Measurements from ENCODE around the gene MYO9B. TPM values are rescaled to one million over a fixed set of nuclear protein-coding genes. Genes with fewer than 3 reads are reported as not detected.

Gene MYO9B
- total and polyA plus RNA-seq, 4 donors, result 27.9 to 124 (median 68.8) TPM

DNA sequence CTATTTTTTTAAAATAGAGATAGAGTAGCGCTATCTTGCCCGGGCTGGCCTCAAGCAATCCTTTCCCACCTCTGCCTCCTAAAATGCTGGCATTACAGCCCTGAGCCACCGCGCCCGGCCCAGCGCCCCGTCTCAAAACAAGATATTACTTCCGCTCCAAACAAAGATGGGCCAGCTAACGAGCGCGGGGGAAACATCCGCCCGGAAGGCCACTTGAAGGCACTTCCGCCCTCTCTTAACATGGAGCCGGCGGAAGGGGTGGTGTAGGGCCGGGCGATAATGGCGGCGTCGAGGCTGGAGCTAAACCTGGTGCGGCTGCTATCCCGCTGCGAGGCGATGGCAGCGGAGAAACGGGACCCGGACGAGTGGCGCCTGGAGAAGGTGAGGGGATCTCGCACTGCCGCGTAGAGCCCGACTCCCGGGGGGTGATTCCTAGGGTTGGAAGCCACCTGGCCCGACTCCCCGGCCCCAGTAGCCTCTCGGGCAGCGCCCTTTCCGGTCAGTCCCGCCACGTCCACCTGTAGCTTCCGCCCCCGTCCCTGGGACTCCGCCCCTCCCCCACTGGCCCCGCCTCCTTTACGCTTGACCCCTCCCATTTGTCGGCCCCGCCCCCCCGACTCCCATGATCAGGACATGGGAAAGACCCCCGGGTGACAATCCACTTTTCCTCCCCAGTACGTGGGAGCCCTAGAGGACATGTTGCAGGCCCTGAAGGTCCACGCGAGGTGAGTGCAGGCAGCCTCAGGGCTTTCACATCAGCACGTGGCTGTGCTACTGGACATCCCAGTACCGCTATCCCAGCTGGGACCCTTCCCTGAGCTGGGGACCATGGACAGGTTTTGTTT, 139.8 kb downstream of the MYO9B start, which contains the start of gene USE1:
Gene USE1, plus strand, starts transcription at position 231 of the 845 bp plus-strand sequence. Its CDS starts 49 bp downstream, at position 280.
- Histone ChIP-seq H3K9me3 (ENCODE audit: control insufficient read depth, insufficient read depth, low read length) (no peaks in the 10 kb centered on the region), H3K4me1 (ENCODE audit: control insufficient read depth, insufficient read depth, low read length) (peaks cover 19% of the 10 kb centered on the region), H3K36me3 (ENCODE audit: control insufficient read depth, insufficient read depth, low read length) (peaks cover 70% of the 10 kb centered on the region), H3K27me3 (ENCODE audit: control insufficient read depth, insufficient read depth, low read length) (no peaks in the 10 kb centered on the region), H3K4me3 (ENCODE audit: low read depth, low read length) (peak within 1 kb of the TSS; percentile 85), H3K27ac (ENCODE audit: low read depth, low read length) (peak within 1 kb of the TSS; percentile 96)
- WGBS (ENCODE audit: insufficient coverage), result 1% methylated on average over 49 of the region's 56 CpGs
- DNase-seq (ENCODE audit: low read depth in 4 of 6, low spot score in 6 of 6), result peak; percentile 80 to 98 (median 88)

DNA sequence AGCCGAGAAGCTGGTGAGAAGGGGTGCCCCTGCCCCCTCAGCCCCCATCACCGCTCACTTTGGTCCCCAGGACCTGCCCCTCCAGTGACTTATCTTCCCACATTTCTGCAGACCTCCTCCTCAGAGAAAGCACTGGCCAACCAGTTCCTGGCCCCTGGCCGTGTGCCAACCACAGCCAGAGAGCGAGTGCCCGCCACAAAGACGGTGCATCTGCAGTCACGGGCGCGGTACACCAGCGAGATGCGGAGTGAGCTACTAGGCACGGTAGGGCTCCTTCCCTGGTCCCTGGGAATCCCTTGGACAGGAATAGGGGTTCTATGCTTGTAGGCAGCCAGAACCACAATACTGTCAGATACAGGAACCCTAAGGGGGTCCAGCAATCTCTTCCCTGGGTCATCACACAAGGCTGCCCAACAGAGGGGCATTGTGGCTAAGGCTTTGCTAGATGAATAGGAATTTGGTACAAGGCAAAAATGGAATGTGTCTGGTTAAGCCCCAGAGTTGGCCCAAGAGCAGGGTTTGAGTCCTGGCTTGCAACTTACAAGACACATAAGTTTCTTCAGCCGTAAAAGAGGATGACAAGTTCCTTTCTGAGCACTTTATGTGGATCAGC, 140.6 kb downstream of the MYO9B start:
- no peak for DNase-seq (ENCODE audit: low read depth in 4 of 6, low spot score in 6 of 6)
- Histone ChIP-seq H3K4me1 (ENCODE audit: control insufficient read depth, insufficient read depth, low read length) (peaks cover 19% of the 10 kb centered on the region), H3K27me3 (ENCODE audit: control insufficient read depth, insufficient read depth, low read length) (no peaks in the 10 kb centered on the region), H3K4me3 (ENCODE audit: low read depth, low read length) (peak overlapping the region; percentile 85), H3K36me3 (ENCODE audit: control insufficient read depth, insufficient read depth, low read length) (peaks cover 63% of the 10 kb centered on the region), H3K27ac (ENCODE audit: low read depth, low read length) (peak overlapping the region; percentile 67), H3K9me3 (ENCODE audit: control insufficient read depth, insufficient read depth, low read length) (no peaks in the 10 kb centered on the region)
- WGBS (ENCODE audit: insufficient coverage), result 67% methylated on average over 12 of the region's 13 CpGs

DNA sequence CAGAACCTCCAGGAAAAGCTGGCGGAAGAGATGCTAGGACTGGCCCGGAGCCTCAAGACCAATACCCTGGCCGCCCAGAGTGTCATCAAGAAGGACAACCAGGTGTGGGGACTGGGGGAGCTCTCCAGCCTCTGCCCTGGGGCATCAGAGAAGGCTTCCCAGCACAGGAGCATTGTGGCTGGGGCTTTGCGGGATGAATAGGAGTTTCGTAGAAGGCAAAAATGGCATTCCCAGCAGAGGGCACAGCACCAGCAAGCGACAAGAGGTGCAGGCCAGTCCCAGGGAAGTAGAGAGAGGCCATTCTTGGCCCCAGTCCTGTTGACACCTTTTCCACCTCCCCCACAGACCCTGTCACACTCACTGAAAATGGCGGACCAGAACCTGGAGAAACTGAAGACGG, 143.7 kb downstream of the MYO9B start:
- peaks cover 36% of the 10 kb centered on the region for H3K36me3 ChIP-seq (ENCODE audit: control insufficient read depth, insufficient read depth, low read length)
- WGBS (ENCODE audit: insufficient coverage), result 97% methylated on average over 6 of the region's 8 CpGs
- no peak for DNase-seq (ENCODE audit: low read depth in 4 of 6, low spot score in 6 of 6)

DNA sequence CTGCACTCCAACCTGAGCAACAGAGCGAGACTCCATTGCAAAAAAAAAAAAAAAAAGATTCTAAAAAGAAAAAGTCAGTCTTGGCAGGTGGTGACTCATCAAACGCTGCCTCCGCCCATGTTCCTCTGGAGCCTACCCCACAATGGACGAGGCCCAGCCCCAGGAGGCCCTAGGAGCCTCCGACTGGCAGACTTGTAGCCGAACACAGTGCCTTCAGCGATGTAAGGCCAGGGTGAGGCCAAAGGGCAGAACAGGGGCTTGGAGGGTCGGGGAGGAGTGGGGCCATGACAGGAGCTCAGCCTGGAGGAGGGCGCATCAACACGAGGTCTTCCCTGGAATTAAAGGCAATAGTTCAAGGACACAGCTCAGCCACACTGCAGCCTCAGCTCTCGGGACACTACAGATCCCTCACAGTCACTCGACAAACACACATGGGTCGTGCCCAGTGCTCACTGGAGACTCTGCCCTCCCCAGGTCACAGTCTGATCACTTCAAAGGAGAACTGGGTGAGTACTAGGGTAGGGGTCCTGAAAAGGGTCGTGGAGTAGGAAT, 144.7 kb downstream of the MYO9B start:
- DNase-seq (ENCODE audit: low read depth in 4 of 6, low spot score in 6 of 6), result no peak
- peaks cover 10% of the 10 kb centered on the region for H3K4me1 ChIP-seq (ENCODE audit: control insufficient read depth, insufficient read depth, low read length)
- 66% methylated on average over 13 of the region's 14 CpGs for WGBS (ENCODE audit: insufficient coverage)
- H3K27me3 ChIP-seq (ENCODE audit: control insufficient read depth, insufficient read depth, low read length), result no peaks in the 10 kb centered on the region
- no peak overlapping the region for H3K27ac ChIP-seq (ENCODE audit: low read depth, low read length)
- H3K4me3 ChIP-seq (ENCODE audit: low read depth, low read length), result no peak overlapping the region
- H3K36me3 ChIP-seq (ENCODE audit: control insufficient read depth, insufficient read depth, low read length), result peaks cover 36% of the 10 kb centered on the region
- no peaks in the 10 kb centered on the region for H3K9me3 ChIP-seq (ENCODE audit: control insufficient read depth, insufficient read depth, low read length)

More for the DNA sequence above, 143.7 kb downstream of the MYO9B start:
- Histone ChIP-seq H3K4me3 (ENCODE audit: low read depth, low read length) (no peak overlapping the region), H3K4me1 (ENCODE audit: control insufficient read depth, insufficient read depth, low read length) (peaks cover 18% of the 10 kb centered on the region), H3K27ac (ENCODE audit: low read depth, low read length) (no peak overlapping the region), H3K27me3 (ENCODE audit: control insufficient read depth, insufficient read depth, low read length) (no peaks in the 10 kb centered on the region), H3K9me3 (ENCODE audit: control insufficient read depth, insufficient read depth, low read length) (no peaks in the 10 kb centered on the region)

DNA sequence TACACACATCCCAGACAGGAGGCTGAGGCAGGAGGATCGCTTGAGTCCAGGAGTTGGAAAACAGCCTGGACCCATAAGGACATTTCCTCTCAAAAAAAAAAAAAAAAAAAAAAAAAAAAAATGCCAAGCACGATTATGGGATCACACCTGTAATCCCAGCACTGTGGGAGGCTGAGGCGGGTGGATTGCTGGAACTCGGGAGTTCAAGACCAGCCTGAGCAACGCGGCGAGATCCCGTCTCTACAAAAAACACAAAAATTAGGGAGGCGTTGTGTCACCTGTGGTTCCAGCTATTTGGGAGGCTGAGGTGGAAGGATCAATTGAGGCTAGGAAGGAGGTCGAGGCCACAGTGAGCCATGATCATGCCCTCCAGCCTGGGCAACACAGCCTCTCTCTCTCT, 149.5 kb downstream of the MYO9B start:
- no peaks in the 10 kb centered on the region for H3K9me3 ChIP-seq (ENCODE audit: control insufficient read depth, insufficient read depth, low read length)
- H3K4me3 ChIP-seq (ENCODE audit: low read depth, low read length), result no peak overlapping the region
- DNase-seq (ENCODE audit: low read depth in 4 of 6, low spot score in 6 of 6), result no peak
- H3K4me1 ChIP-seq (ENCODE audit: control insufficient read depth, insufficient read depth, low read length), result peaks cover 18% of the 10 kb centered on the region
- H3K36me3 ChIP-seq (ENCODE audit: control insufficient read depth, insufficient read depth, low read length), result peaks cover 18% of the 10 kb centered on the region
- no peak overlapping the region for H3K27ac ChIP-seq (ENCODE audit: low read depth, low read length)
- no peaks in the 10 kb centered on the region for H3K27me3 ChIP-seq (ENCODE audit: control insufficient read depth, insufficient read depth, low read length)
- 93% methylated on average over 5 of the region's 10 CpGs for WGBS (ENCODE audit: insufficient coverage)

DNA sequence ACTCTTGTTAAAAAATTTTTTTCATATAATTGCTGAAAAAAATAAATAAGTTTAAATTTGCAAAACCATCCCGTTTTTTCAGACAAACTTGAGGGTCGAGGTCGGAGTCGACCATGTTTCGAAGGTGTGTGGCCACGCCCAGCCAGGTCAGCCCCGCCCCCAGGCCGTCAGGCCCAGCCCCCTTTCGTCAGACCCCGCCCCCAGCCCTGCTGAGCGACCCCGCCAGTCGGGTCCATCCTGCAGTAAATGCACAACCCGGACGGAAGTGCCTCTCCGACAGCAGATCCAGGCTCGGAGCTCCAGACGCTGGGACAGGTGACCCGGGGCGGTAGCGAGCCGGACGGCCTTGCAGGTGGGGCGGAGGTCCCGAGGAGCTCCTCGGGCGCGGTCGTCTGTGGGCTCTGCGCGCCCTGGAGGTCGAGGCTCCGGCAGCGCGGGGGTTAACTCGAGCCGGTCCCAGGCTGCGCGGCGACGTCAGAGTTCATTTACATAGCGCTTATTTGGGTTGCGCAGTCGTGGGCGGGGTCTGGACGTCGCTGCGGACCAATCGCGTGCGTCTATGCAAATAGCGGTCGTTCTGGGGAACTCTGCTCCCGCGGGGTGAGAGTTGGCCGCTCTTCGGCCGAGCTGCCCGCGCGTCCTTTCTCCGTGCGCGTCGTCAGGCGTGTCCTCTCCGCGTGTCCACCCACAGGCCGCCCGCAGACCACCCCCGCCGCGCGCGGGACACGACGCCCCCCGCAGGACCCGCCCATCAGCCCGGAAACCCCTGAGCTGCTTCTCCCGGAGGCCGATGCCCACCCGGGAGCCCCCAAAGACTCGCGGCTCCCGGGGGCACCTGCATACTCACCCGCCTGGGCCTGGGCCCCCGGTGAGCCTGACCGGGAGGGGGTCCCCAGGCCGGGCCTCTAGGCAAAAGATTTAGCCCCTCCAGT, 150.7 kb downstream of the MYO9B start, which contains the start of gene OCEL1:
Gene OCEL1, plus strand, starts transcription at position 225 of the 932 bp plus-strand sequence. Its CDS starts 22 bp downstream, at position 247.
- under 1% methylated on average over 90 of the region's 90 CpGs for WGBS (ENCODE audit: insufficient coverage)
- Histone ChIP-seq H3K27ac (ENCODE audit: low read depth, low read length) (peak within 1 kb of the TSS; percentile 82), H3K9me3 (ENCODE audit: control insufficient read depth, insufficient read depth, low read length) (no peaks in the 10 kb centered on the region), H3K27me3 (ENCODE audit: control insufficient read depth, insufficient read depth, low read length) (no peaks in the 10 kb centered on the region), H3K36me3 (ENCODE audit: control insufficient read depth, insufficient read depth, low read length) (peaks cover 24% of the 10 kb centered on the region), H3K4me1 (ENCODE audit: control insufficient read depth, insufficient read depth, low read length) (peaks cover 18% of the 10 kb centered on the region), H3K4me3 (ENCODE audit: low read depth, low read length) (peak within 1 kb of the TSS; percentile 77)
- peak; percentile 94 to 99 (median 96) for DNase-seq (ENCODE audit: low read depth in 4 of 6, low spot score in 6 of 6)

DNA sequence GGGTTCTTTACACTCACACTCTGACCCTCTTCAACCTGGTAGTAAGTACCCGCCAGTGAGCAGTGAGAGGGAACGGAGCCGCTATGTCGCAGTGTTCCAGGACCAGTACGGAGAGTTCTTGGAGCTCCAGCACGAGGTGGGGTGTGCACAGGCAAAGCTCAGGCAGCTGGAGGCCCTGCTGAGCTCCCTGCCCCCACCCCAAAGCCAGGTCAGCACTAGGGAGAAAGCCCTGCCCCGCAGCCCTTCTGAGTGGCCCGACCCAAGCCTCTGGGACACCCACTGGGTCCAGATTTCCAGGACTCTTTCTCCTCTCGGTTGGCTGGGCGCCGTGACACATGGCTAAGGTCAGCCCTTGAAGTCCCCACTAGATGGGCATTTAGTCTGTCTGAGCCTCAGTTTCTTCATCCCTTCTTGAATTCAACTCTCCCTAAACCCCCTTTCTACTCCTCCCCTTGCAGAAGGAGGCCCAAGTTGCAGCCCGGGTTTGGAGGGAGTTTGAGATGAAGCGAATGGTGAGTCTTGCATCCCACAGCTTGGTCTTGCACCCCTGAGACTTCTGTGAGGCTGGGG, 152.3 kb downstream of the MYO9B start:
- H3K36me3 ChIP-seq (ENCODE audit: control insufficient read depth, insufficient read depth, low read length), result peaks cover 39% of the 10 kb centered on the region
- no peak for DNase-seq (ENCODE audit: low read depth in 4 of 6, low spot score in 6 of 6)
- no peak overlapping the region for H3K27ac ChIP-seq (ENCODE audit: low read depth, low read length)
- WGBS (ENCODE audit: insufficient coverage), result 70% methylated on average over 13 of the region's 13 CpGs
- no peaks in the 10 kb centered on the region for H3K27me3 ChIP-seq (ENCODE audit: control insufficient read depth, insufficient read depth, low read length)
- H3K4me3 ChIP-seq (ENCODE audit: low read depth, low read length), result no peak overlapping the region
- no peaks in the 10 kb centered on the region for H3K9me3 ChIP-seq (ENCODE audit: control insufficient read depth, insufficient read depth, low read length)
- peaks cover 18% of the 10 kb centered on the region for H3K4me1 ChIP-seq (ENCODE audit: control insufficient read depth, insufficient read depth, low read length)

DNA sequence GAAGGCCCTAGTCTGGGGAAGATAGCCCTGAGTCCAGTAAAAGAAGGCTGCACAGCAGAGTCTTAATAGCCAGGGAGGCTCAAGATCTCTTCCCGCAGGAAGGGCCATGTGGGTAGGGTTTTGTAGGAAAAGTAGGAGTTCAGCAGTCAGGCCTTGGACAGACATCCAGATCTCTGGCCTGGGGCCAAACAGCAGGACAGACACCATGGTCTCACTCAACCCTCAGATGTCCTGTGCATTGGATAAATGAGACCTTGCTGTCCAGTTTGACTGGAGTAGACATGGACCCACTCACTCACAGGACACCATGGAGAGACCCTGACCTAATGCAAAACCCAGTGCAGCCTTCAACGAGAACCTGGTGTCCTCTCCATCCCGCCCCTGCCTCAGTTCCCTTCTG, 154.3 kb downstream of the MYO9B start:
- H3K36me3 ChIP-seq (ENCODE audit: control insufficient read depth, insufficient read depth, low read length), result peaks cover 50% of the 10 kb centered on the region
- peaks cover 26% of the 10 kb centered on the region for H3K4me1 ChIP-seq (ENCODE audit: control insufficient read depth, insufficient read depth, low read length)
- no peak overlapping the region for H3K27ac ChIP-seq (ENCODE audit: low read depth, low read length)
- no peak overlapping the region for H3K4me3 ChIP-seq (ENCODE audit: low read depth, low read length)
- 100% methylated on average over 2 of the region's 3 CpGs for WGBS (ENCODE audit: insufficient coverage)
- no peaks in the 10 kb centered on the region for H3K9me3 ChIP-seq (ENCODE audit: control insufficient read depth, insufficient read depth, low read length)
- no peak for DNase-seq (ENCODE audit: low read depth in 4 of 6, low spot score in 6 of 6)
- H3K27me3 ChIP-seq (ENCODE audit: control insufficient read depth, insufficient read depth, low read length), result no peaks in the 10 kb centered on the region

DNA sequence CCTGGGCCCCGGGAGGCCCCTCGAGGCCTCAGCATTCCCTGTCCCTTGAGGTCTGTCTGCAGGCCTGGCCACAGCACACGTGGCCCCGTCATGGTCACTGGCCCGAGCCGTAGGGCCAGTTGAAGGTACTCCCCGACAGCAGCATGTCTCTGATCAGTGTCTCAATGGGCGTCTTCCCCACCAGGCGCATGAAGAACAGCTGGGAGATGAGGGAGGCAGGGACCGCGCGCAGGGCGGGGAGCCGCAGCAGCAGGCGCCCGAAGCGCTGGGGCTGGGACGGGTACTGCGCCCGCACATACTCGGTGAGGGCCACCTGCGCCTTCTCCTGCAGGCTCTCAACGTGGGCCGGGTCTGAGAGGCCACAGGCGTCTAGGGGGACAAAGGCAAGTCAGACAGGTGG, 156.7 kb downstream of the MYO9B start:
- no peak for DNase-seq (ENCODE audit: low read depth in 4 of 6, low spot score in 6 of 6)
- 94% methylated on average over 25 of the region's 25 CpGs for WGBS (ENCODE audit: insufficient coverage)
- Histone ChIP-seq H3K27me3 (ENCODE audit: control insufficient read depth, insufficient read depth, low read length) (no peaks in the 10 kb centered on the region), H3K9me3 (ENCODE audit: control insufficient read depth, insufficient read depth, low read length) (no peaks in the 10 kb centered on the region), H3K27ac (ENCODE audit: low read depth, low read length) (no peak overlapping the region), H3K4me1 (ENCODE audit: control insufficient read depth, insufficient read depth, low read length) (peaks cover 27% of the 10 kb centered on the region), H3K4me3 (ENCODE audit: low read depth, low read length) (no peak overlapping the region), H3K36me3 (ENCODE audit: control insufficient read depth, insufficient read depth, low read length) (peaks cover 64% of the 10 kb centered on the region)

All from spinal cord (tissue), 10 donors.